NCI-H2029 treated with DMSO at 0.1 percent for 48 hours (cell line): Measurements from ENCODE around the gene C16orf54.
"Not testable (repeated sequence)": the region's sequence is repeated elsewhere in the genome, so short reads cannot be mapped to it uniquely, and the experiment has no call there.

Source experiments
- DNase-seq: peaks from one replicate; lab custom pipeline; 2025; lab: John Stamatoyannopoulos, UW

C16orf54 gene

GRCh38 chr16:29707160-29707559 lies 38.6 kb downstream of the C16orf54 start:
- not testable (repeated sequence) for DNase-seq

- no peak for DNase-seq
Observed at GRCh38 chr16:29705030-29705429, 40.8 kb downstream of the C16orf54 start.

GRCh38 chr16:29702269-29702668 lies 43.5 kb downstream of the C16orf54 start:
- no peak for DNase-seq

- DNase-seq = no peak
Observed at GRCh38 chr16:29701214-29701555, 44.6 kb downstream of the C16orf54 start.

- peak; percentile 46 for DNase-seq
Observed at GRCh38 chr16:29700253-29700987, 45.4 kb downstream of the C16orf54 start.

GRCh38 chr16:29699324-29700219 lies 46.2 kb downstream of the C16orf54 start:
- DNase-seq = no peak

- DNase-seq = no peak
Observed at GRCh38 chr16:29698484-29699323, 47.1 kb downstream of the C16orf54 start.

- DNase-seq = no peak
Observed at GRCh38 chr16:29698042-29698441, 47.7 kb downstream of the C16orf54 start.

- no peak for DNase-seq
Observed at GRCh38 chr16:29697391-29697790, 48.4 kb downstream of the C16orf54 start.

- DNase-seq = no peak
Observed at GRCh38 chr16:29696881-29697331, 48.9 kb downstream of the C16orf54 start.

- DNase-seq = not testable (repeated sequence)
Observed at GRCh38 chr16:29695675-29696074, 50.1 kb downstream of the C16orf54 start.

GRCh38 chr16:29694384-29695195 lies 51.2 kb downstream of the C16orf54 start:
- no peak for DNase-seq

GRCh38 chr16:29692606-29693005 lies 53.2 kb downstream of the C16orf54 start:
- DNase-seq = not testable (repeated sequence)
